Measurements from ENCODE around the gene ARHGAP4.

Gene ARHGAP4

GRCh38 chrX:153903238-153903980 lies 22.7 kb downstream of the ARHGAP4 start:
- no peak for DNase-seq

GRCh38 chrX:153902385-153902784 lies 23.7 kb downstream of the ARHGAP4 start:
- DNase-seq = peak; percentile 58

DNA sequence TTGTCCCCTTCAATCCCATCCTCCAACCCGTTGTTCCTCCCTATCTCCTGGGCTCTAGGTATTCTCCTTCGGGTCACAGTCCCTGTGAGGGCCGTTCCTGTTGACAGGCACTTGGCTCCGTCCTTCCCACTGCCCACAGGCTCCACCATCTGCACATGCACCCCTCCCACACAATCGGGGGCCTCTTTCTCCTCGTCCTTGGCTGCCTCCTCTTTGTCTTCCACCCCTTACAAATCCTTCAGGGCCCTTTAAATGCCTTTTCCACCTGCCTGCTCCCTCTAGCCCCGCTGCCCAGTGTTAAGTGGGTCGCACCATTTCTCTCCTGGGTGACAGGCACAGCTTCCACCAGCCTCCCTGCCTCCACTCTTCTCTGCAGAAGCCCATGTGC lies 24.3 kb downstream of the ARHGAP4 start:
- DNase-seq = no peak

- DNase-seq = peak; percentile 94
These were observed 25.0 kb downstream of the ARHGAP4 start for GRCh38 chrX:153900831-153901752.

GRCh38 chrX:153897899-153898298 lies 28.2 kb downstream of the ARHGAP4 start:
- DNase-seq = peak; percentile 86

DNA sequence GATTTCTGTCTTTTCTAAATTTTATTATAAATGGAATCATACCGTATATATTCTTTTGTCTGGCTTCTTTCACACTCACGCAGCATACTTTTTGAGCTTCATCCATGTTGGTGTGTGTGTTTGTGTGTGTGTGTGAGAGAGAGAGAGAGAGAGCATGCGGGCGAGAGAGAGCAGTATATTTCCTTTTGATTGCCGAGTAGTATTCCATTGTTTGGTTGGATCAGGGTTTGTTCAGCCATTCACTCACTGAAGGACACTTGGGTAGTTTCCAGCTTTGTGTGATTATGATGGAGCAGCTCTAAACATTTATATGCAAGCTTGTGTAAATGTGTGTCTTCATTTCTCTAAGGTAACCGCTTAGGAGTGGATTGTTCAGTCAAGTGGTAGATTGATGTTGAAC lies 36.9 kb downstream of the ARHGAP4 start:
- no peak for DNase-seq

GRCh38 chrX:153888344-153888743 lies 37.7 kb downstream of the ARHGAP4 start:
- DNase-seq = no peak

GRCh38 chrX:153887385-153887784 lies 38.7 kb downstream of the ARHGAP4 start:
- no peak for DNase-seq

GRCh38 chrX:153886915-153887314 lies 39.1 kb downstream of the ARHGAP4 start:
- DNase-seq = no peak

GRCh38 chrX:153885968-153886903 lies 39.8 kb downstream of the ARHGAP4 start, which contains the start of gene L1CAM:
Gene L1CAM, minus strand, starts transcription at chrX:153886173. Its CDS starts 10,337 bp downstream, at chrX:153875836.
- no peak for DNase-seq

DNA sequence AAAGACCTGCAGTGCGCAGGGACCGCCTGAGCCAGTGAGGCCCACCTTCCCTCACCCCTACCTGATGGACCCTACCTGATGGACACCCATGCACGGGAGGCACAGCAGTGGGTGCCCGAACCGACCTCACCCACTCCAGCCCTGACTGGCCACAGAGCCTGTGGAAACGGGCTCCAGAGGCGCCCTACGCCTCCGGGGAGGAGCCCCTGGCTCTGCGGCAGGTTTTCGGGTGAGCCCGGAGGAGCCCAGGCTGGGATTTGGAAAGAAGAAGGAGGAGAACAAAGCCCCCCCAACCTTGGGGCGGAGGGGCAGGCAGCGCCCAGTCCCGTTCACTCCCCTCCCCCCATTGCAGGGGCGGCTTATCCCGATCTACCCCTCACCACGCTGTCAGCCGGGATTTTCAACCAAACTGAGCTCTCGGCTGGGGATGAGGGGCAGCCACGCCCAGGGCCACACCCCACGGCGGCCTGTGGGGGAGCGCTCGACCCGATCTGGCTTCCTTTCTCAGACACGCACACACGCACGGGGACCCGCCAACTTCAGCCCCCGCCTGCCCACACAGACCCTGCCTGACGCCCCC lies 40.8 kb downstream of the ARHGAP4 start:
- DNase-seq = no peak

GRCh38 chrX:153884590-153884989 lies 41.5 kb downstream of the ARHGAP4 start:
- no peak for DNase-seq

GRCh38 chrX:153884136-153884535 lies 41.9 kb downstream of the ARHGAP4 start:
- no peak for DNase-seq

DNA sequence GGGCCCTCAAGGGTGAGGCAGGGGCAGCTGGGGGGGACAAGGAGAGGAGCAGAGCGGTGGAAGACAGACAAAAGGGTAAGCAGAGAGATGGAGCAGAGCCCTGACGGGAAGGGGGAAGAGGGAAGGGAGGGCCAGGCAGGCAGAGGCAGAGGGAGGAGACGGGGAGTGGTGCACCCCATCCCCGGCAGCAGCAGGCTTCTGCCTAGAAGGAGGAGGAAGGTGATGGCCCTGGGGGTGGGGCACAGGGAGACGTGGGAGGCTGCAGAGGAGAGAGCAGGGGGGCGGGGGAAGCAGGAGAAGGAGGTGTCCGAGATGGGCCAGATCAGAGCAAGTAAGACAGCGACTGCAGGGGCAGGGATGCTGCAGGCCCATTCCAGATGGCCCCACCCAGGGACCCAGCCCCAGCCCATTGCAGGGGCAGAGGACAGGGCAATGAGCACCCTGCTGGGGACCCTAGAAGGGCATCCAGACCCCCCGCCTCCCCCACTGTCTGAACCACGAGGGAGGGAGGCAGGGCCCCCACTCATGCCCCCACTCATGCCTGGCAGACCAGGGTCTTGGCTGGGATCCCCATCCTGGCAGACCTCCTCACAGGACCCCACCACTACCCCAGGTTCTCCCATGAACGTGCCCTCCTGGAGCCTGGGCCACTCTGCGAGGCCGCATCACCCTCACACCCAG lies 42.8 kb downstream of the ARHGAP4 start:
- DNase-seq = no peak

GRCh38 chrX:153882557-153882956 lies 43.5 kb downstream of the ARHGAP4 start:
- no peak for DNase-seq

- no peak for DNase-seq
These were observed 44.0 kb downstream of the ARHGAP4 start for GRCh38 chrX:153882086-153882498.

- no peak for DNase-seq
These were observed 44.8 kb downstream of the ARHGAP4 start for GRCh38 chrX:153881281-153881680.

DNA sequence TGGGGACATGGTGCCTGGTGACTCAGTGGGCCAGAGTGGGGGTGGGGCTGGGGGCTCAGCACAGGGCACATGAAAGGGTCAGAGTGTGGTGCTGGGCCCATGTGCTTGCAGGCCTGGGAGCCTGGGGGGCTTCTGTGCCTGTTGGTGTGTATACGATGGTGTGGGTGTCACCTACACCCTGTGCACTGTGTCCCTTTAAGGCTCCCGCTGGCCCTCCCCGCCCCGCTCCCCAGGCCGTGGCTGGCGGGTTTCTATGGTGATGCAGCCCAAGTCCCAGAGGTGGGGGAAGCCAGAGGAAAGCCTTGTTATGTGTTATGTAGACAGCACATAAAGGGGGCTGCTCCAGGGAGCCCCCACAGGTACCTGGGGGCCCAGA lies 45.6 kb downstream of the ARHGAP4 start:
- DNase-seq = no peak

DNA sequence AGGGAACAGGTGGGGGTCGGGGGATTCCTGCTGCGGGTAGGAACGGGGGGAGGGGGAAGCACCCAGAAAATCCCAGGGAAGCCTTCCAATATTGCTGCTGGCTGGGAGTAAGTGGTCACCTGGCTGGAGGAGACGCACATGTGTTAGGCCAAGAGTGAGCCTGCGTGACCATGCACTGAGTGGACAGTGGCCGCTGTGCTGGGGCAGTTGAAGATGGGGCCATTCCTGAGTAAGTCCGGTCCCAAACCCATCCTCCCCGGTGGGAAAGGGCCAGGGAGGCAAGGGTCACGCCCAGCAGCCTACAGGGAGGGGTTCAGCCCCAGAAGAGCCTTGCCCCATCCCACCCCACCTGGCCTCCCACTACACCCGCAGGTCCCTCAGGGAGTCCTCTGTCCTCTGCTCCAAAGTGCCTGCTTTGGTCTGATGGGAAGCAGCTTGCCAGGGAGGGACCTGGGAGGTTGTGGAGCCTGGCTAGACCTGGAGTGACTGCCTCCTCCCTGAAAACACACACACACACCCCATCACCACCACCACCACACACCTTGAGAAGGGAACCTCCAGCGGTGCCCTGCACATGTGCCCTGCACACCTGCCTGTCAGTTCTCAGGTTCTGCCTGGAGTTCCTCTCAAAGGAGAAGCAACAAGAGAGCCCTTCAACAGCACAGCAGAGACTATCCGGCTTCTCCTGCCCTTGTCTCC lies 46.2 kb downstream of the ARHGAP4 start:
- no peak for DNase-seq

- DNase-seq = peak; percentile 86
These were observed 47.0 kb downstream of the ARHGAP4 start for GRCh38 chrX:153878969-153879653.

DNA sequence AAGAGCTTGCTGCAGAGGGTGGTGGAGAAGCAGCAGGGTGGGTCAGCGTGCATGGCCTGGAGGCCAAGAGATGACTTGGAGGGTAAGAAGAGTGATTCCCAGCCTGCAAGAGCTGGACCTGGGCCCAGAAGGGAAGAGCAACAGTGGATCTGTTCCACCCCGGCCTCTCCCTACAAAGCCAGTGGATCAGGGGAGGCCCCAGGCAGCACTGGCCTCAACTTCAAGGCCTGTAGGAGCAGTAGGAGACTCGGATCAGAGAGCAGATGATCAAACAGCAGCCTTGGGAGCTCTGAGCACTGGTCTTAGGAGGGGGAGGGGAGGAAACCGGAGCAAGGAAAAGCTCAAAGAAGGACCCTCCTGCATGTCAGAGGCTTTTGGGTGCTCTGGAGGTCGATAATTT lies 47.7 kb downstream of the ARHGAP4 start:
- DNase-seq = no peak
